SU-DHL-6 (cell line): ENCODE results near the gene LRP1-AS.

Source experiments
- CTCF ChIP-seq: fragments of 200-600 bp; sonication (generic); IDR thresholded peaks from one replicate; pipeline ENCODE4 v1.5.1; 2017; ENCODE audit warnings: antibody characterized with exemption, mild to moderate bottlenecking, low read length, moderate library complexity; ENCODE audit not compliant: insufficient read depth, poor library complexity, severe bottlenecking
- EZH2phosphoT487 ChIP-seq: fragments of 200-600 bp; sonication (generic), shearing (Covaris generic); conservative IDR thresholded peaks from 2 replicates; pipeline ENCODE4 v1.6.1; 2018; ENCODE audit warnings: mild to moderate bottlenecking, antibody characterized with exemption, low read length, moderate library complexity, mixed read lengths

DNA sequence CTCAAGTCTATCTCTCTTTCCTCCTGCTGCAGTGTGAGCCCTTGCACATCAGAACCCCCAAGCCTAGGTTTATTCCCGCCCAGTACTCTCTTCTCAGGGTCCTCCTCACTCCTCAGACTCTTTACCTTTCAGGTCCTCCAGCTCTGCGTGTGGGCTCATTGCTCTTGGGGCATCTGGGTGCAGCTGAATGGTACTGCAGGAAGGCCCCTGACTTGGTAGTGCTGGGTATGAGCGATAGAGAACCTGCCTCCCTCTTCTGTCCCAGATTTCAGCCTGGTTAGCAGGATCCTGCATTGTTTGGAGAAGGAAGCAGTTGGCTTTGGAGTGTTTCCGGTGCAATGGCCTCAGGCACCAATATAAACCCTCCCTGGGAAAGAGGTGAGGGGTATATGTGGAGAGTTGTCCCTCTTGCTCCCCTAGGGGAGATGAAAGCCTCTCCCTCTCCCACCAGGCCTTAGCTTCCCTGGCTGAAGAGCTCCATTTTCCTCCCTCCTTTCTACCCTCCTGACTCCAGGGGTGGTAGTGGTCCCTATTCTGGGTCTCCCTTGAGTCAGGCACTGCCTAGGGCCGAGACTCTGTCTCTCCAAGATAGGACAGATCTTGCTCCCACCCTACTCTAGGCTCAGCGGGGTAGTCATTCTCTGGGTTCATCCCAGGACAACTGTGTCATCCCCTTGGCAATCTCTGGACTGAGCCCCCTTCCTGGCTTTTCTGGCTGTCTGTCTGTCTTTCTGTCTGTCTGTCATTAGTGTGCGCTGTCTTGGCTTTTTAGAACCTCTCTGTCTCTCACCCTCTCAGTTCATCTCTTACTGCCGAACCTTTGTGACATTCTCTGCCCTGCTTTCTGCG lies 15.3 kb downstream of the LRP1-AS start:
- TF ChIP-seq CTCF (no peak), EZH2phosphoT487 (no peak)
